Spleen (tissue), 7 donors: ENCODE measurements around the gene G6PC3.
"Not testable (repeated sequence)": the region's sequence is repeated elsewhere in the genome, so short reads cannot be mapped to it uniquely, and the experiment has no call there.

Source experiments
- CTCF ChIP-seq, 11 experiments: fragments of 200-600 bp in 7 of 11; fragments of 450-650 bp in 4 of 11; sonication (generic) in 4 of 11; IDR thresholded peaks in 8 of 11; conservative IDR thresholded peaks in 3 of 11; 1 replicate in 7 of 11; 2 replicates in 4 of 11; pipeline versions ENCODE4 v1.4.0 to v1.8.0; 2016 to 2021; ENCODE audit warnings: antibody characterized with exemption in 11 of 11, inconsistent platforms in 4 of 11, mild to moderate bottlenecking in 1 of 11
- POLR2A ChIP-seq, 3 donors: fragments of 450-650 bp; IDR thresholded peaks; one replicate each; pipeline ENCODE4 v1.5.1; 2017; ENCODE audit warnings: antibody characterized with exemption in 3 of 3, mild to moderate bottlenecking in 1 of 3
- POLR2AphosphoS5 ChIP-seq, 3 donors: sonication (generic); formaldehyde crosslinking; IDR thresholded peaks; one replicate each; pipeline ENCODE4 v1.5.1; 2017; ENCODE audit warnings: antibody characterized with exemption in 3 of 3
- donor health status: DM: no; HTN: no; CAD: no; lungs with moderate emphysema.
- donor health status: DM: no; HTN: no; CAD: no.
- donor health status: DM: no; HTN: no; CAD: no.

- not testable (repeated sequence) for TF ChIP-seq CTCF (IDR thresholded peaks at IDR 0.05 in 8 of 11, conservative IDR thresholded peaks at IDR 0.05 in 3 of 11); POLR2A (IDR thresholded peaks at IDR 0.05); POLR2AphosphoS5 (IDR thresholded peaks at IDR 0.05)
Observed at GRCh38 chr17:44120281-44120680, 49.7 kb downstream of the G6PC3 start.
